Adrenal gland (tissue), 12 donors: ENCODE results near the gene NCCRP1. TPM values are rescaled to one million over a fixed set of nuclear protein-coding genes. Genes with fewer than 3 reads are reported as not detected.
"Not testable (repeated sequence)": the region's sequence is repeated elsewhere in the genome, so short reads cannot be mapped to it uniquely, and the experiment has no call there.

ENCODE experiments used
- DNase-seq, 7 donors: peaks; one replicate each; pipeline ENCODE4 v3.0.0-alpha.2; 2019 to 2020
- H3K27ac ChIP-seq, 5 donors: fragments of 200-600 bp; sonication (generic) in 4 of 5; 1 replicate in 3 of 5; 2 replicates in 2 of 5; pipeline versions ENCODE4 v1.5.1 to v1.8.0; 2016 to 2020; ENCODE audit warnings: mild to moderate bottlenecking in 1 of 5
- H3K27me3 ChIP-seq: fragments of 200-600 bp; 2 replicates; pipeline ENCODE4 v1.8.0; 2021
- H3K36me3 ChIP-seq, 2 donors: fragments of 200-600 bp; replicated peaks in 1 of 2; 1 replicate in 1 of 2; 2 replicates in 1 of 2; pipeline versions ENCODE4 v1.5.1 to v1.8.0; 2018 to 2022
- H3K4me1 ChIP-seq, 2 donors: fragments of 200-600 bp; replicated peaks in 1 of 2; 1 replicate in 1 of 2; 2 replicates in 1 of 2; pipeline versions ENCODE4 v1.5.1 to v1.8.0; 2018 to 2021
- H3K4me3 ChIP-seq, 4 donors: fragments of 200-600 bp; sonication (generic) in 3 of 4; one replicate each; pipeline ENCODE4 v1.5.1; 2016 to 2018
- H3K9me3 ChIP-seq, 3 donors: fragments of 200-600 bp; sonication (generic) in 1 of 3; replicated peaks in 1 of 3; 1 replicate in 2 of 3; 2 replicates in 1 of 3; pipeline versions ENCODE4 v1.5.1 to v1.8.0; 2016 to 2021
- POLR2A ChIP-seq, 2 donors: fragments of 450-650 bp; IDR thresholded peaks; one replicate each; pipeline ENCODE4 v1.6.1; 2017; ENCODE audit warnings: antibody characterized with exemption in 2 of 2, mild to moderate bottlenecking in 2 of 2, moderate library complexity in 1 of 2
- WGBS, 4 donors: extraction: QIAGEN DNeasy Blood & Tissue Kit in 2 of 4; methylation state at CpG; one replicate each; pipeline versions ENCODE4 v1.1.5 to v1.1.7; 2013 to 2017; 5-methylcytosine and 5-hydroxymethylcytosine counted together
- intact Hi-C, 2 donors: fragments of 100-400 bp; cut with DNase I; formaldehyde crosslinking; loops; one replicate each; pipeline versions ENCODE4 v1.14.1 to v1.15.0; 2022 to 2023
- polyA plus RNA-seq, 3 donors: library from polyadenylated mRNA; stranded (reverse); fragments of 200-250 nt in 2 of 3; fragments of 350-450 nt in 1 of 3; fragmentation: Illumina TruSeq in 1 of 3; extraction: RNeasy Lipid Tissue Mini Kit (QIAGEN cat#74804) in 1 of 3; gene quantifications; one replicate each; pipeline ENCODE4 v1.2.3, GENCODE V29; 2013 to 2014
- total RNA-seq, 9 donors: library from RNA; depleted of rRNA in 4 of 9; stranded (reverse); fragments of >200 nt in 4 of 9; fragments of 120-200 nt in 1 of 9; fragmentation: NEBNext Ultra II Directional in 1 of 9; extraction: Animal tissue kit (Norgen Biotek cat#: 25700) in 1 of 9; gene quantifications; one replicate each; pipeline versions ENCODE4 v1.1.0 to v1.2.4, GENCODE V29; 2013 to 2023
- TF ChIP-seq, protein P1 (sequence below), 6 experiments: fragments of 450-650 bp in 4 of 6; fragments of 200-600 bp in 2 of 6; sonication (generic) in 1 of 6; IDR thresholded peaks; 1 replicate in 5 of 6; 2 replicates in 1 of 6; pipeline versions ENCODE4 v1.5.1 to v1.8.0; 2016 to 2021; ENCODE audit warnings: antibody characterized with exemption in 6 of 6, mild to moderate bottlenecking in 2 of 6, moderate library complexity in 1 of 6
- donor health status: healthy with polysubstance abuse.
- donor health status: Bipolar disorder and iron deficiency.
- donor health status: DM: yes; HTN: yes; CAD: no.
- donor health status: DM: no; HTN: no; CAD: no.
- donor health status: DM: no; HTN: no; CAD: no.
- donor health status: DM: yes; HTN: yes; CAD: no.

The NCCRP1 gene
- total and polyA plus RNA-seq, 12 donors: 0.10 to 0.78 (median 0.11) TPM; not detected in 7

DNA sequence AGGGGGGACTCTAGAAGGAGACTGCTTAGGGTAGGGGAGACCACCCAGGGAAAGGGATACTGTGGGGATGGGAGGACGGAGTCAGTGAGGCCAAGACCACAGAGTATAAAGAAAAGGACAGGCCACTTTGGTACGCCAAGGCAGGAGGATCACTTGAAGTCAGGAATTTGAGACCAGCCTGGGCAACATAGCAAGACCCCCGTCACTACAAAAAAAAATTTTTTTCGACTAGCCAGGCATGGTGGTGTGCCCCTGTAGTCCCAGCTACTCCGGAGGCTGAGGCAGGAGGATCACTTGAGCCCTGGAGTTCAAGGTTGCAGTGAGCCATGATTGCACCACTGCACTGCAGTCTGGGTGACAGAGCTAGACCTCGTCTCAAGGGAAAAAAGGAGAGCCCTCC lies 41.4 kb downstream of the NCCRP1 start:
- H3K27ac ChIP-seq: no peak overlapping the region
- WGBS, 4 donors: 70 to 76% (median 71%) methylated on average over 5 to 6 of the region's 6 CpGs
- intact Hi-C loops: no loop called here
- H3K36me3 ChIP-seq: no peaks in the 10 kb centered on the region
- TF ChIP-seq, protein P1, sequence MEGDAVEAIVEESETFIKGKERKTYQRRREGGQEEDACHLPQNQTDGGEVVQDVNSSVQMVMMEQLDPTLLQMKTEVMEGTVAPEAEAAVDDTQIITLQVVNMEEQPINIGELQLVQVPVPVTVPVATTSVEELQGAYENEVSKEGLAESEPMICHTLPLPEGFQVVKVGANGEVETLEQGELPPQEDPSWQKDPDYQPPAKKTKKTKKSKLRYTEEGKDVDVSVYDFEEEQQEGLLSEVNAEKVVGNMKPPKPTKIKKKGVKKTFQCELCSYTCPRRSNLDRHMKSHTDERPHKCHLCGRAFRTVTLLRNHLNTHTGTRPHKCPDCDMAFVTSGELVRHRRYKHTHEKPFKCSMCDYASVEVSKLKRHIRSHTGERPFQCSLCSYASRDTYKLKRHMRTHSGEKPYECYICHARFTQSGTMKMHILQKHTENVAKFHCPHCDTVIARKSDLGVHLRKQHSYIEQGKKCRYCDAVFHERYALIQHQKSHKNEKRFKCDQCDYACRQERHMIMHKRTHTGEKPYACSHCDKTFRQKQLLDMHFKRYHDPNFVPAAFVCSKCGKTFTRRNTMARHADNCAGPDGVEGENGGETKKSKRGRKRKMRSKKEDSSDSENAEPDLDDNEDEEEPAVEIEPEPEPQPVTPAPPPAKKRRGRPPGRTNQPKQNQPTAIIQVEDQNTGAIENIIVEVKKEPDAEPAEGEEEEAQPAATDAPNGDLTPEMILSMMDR (IDR thresholded peaks at IDR 0.05): no peak
- TF ChIP-seq POLR2A (IDR thresholded peaks at IDR 0.05): no peak
- H3K9me3 ChIP-seq: no peaks in the 10 kb centered on the region
- no peak for DNase-seq
- H3K4me1 ChIP-seq: no peaks in the 10 kb centered on the region
- H3K4me3 ChIP-seq: no peak overlapping the region
- H3K27me3 ChIP-seq: peaks cover 4% of the 10 kb centered on the region

DNA sequence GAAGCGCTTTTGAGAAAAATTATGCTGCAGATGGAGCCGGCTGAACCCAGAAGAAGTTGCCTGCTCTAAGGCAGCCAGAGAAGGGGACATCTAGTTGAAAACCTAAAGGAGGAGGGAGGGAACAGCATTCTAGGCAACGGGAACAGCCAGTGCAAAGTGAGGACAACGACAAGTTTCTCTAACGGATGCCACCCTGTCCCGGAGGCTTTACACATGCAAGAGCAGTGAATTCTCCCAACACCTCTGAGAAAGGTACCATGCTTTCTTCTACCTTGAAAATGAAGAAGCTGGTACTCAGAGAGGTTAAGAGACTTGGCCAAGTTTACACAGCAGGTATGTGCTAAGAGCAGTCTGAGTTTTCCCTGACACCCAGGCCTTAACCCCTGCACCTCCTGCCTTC lies 42.2 kb downstream of the NCCRP1 start:
- no peaks in the 10 kb centered on the region for H3K27me3 ChIP-seq
- intact Hi-C loops: no loop called here
- H3K36me3 ChIP-seq: no peaks in the 10 kb centered on the region
- TF ChIP-seq POLR2A (IDR thresholded peaks at IDR 0.05): no peak
- TF ChIP-seq, protein P1 (IDR thresholded peaks at IDR 0.05): no peak
- no peak for DNase-seq
- no peak overlapping the region for H3K27ac ChIP-seq
- H3K4me3 ChIP-seq: no peak overlapping the region
- H3K4me1 ChIP-seq: no peaks in the 10 kb centered on the region
- 84 to 94% (median 93%) methylated on average over 6 of the region's 6 CpGs for WGBS, 4 donors
- H3K9me3 ChIP-seq: no peaks in the 10 kb centered on the region

DNA sequence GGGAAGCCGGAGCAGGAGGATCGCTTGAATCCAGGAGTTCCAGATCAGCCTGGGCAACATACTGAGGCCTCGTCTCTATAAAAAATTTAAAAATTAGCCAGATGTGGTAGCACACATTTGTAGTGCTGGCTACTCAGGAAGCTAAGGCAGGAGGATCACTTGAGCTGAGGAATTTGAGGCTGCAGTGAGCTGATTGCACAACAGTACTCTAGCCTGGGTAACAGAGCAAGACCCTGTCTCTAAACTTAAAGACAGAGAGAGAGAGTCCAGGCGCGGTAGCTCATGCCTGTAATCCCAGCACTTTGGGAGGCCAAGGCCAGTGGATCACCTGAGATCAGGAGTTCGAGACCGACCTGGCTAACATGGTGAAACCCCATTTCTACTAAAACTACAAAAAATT lies 43.7 kb downstream of the NCCRP1 start:
- 86 to 92% (median 90%) methylated on average over 7 of the region's 7 CpGs for WGBS, 4 donors
- Histone ChIP-seq H3K36me3 (no peaks in the 10 kb centered on the region), H3K4me3 (no peak overlapping the region), H3K27me3 (no peaks in the 10 kb centered on the region), H3K4me1 (no peaks in the 10 kb centered on the region), H3K27ac (no peak overlapping the region), H3K9me3 (no peaks in the 10 kb centered on the region)
- no peak for DNase-seq
- intact Hi-C loops: no loop called here
- TF ChIP-seq, protein P1 (IDR thresholded peaks at IDR 0.05): no peak
- TF ChIP-seq POLR2A (IDR thresholded peaks at IDR 0.05): no peak

DNA sequence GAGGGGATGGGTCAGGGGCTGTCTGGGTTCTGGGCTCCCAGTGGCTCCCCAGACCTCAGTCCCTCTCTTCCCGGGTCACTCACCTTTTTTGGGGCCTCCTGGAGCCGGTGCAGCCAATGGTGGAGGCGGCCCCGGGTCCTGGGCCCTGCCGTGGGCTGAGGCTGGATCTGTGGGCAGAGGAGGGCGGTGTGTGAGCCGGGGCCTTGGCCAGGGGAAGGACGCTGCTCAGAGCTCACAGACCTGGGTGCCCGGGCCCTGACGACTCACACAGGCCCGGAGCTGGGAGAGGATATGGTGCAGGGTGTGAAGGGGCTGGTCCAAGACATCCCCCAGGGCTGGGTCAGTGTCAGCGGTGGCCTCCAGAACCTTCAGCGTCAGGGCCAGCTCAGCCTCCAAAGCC lies 47.0 kb downstream of the NCCRP1 start:
- H3K9me3 ChIP-seq, H3K4me3 ChIP-seq, H3K36me3 ChIP-seq, intact Hi-C loops, H3K4me1 ChIP-seq, H3K27ac ChIP-seq, DNase-seq: not testable (repeated sequence)
- H3K27me3 ChIP-seq: peaks cover 19% of the 10 kb centered on the region
- 73 to 81% (median 80%) methylated on average over 5 to 13 of the region's 13 CpGs; no CpG with 5 or more reads in 1 of the 4 donors for WGBS, 4 donors

DNA sequence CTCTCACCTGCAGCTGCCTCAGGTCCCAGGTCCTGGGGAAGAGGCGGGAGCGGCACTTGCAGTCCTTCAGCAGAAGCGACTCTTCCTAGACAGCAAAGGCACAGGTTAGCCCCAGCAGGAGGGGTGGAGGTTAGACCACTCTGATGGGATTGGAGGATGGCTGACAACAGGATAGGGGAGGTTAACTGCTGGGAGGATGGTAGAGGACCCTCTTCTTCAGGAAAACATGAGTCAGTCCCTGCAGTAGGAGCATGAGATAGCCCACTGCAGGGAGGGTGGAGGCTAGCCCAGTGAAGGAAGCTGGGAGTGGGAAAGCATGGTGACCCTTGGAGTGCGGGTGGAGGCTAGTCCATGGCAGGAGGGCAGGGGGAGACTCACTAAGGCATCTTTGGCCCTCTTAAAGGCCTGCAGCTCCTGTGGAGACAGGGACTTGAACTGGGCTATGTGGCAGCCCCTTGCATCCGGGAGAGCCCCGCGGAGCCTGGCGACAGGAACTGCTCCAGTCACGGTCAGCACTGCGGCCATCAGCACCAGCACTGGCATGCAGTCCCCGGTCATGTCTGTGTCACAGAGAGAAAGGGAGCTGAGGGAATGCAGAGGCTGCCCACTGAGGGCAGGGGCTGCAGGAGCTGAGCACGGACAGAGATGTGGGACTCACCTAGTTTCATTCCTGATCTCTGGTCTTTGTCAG lies 47.8 kb downstream of the NCCRP1 start, which contains the start of gene IFNL3:
Gene IFNL3, minus strand, starts transcription at position 597 of the 691 bp plus-strand sequence. Its CDS starts 39 bp downstream, at position 558.
- H3K9me3 ChIP-seq, DNase-seq, H3K27ac ChIP-seq, H3K36me3 ChIP-seq, H3K4me3 ChIP-seq, H3K4me1 ChIP-seq, intact Hi-C loops: not testable (repeated sequence)
- H3K27me3 ChIP-seq: peaks cover 22% of the 10 kb centered on the region
- WGBS, 4 donors: 79 to 91% (median 86%) methylated on average over 7 to 11 of the region's 12 CpGs

DNA sequence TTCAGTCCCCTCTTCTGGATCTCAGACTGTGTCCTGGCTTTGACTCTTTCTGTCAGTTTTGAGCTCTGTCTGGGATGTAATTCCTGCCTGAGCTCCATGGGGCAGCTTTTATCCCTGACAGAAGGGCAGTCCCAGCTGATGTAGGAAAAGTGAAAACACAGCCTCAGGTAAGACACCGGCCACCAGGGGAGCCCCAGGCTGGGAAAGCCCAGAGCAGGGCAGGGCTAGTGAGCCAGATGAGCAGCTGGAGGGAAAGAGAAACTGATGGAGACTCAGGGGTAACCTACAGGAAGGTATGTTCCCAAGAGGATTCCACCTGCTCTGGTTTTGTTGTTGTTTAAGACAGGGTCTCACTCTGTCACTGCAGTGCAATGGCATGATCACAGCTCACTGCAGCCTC lies 48.4 kb downstream of the NCCRP1 start:
- DNase-seq: not testable (repeated sequence)
- peaks cover 23% of the 10 kb centered on the region for H3K27me3 ChIP-seq
- WGBS, 4 donors: no CpG with 5 or more reads among the region's 1 CpG

More for the DNA sequence above, 48.4 kb downstream of the NCCRP1 start:
- H3K4me1 ChIP-seq, H3K4me3 ChIP-seq, intact Hi-C loops, H3K36me3 ChIP-seq, H3K9me3 ChIP-seq, H3K27ac ChIP-seq: not testable (repeated sequence)
